Left cardiac atrium (tissue), 4 donors: ENCODE results near the gene KDM5B. TPM values are rescaled to one million over a fixed set of nuclear protein-coding genes. Genes with fewer than 3 reads are reported as not detected.
"Not testable (repeated sequence)": the region's sequence is repeated elsewhere in the genome, so short reads cannot be mapped to it uniquely, and the experiment has no call there.

ENCODE experiments used
- ATAC-seq, 2 donors: fragments of 200-7000 bp; cut with Tn5 transposase; one replicate each; pipeline ENCODE4 v1.9.1; 2020; ENCODE audit warnings: mild to moderate bottlenecking in 2 of 2, moderate library complexity in 2 of 2
- DNase-seq: peaks from one replicate; pipeline ENCODE4 v3.0.0-alpha.2; 2020
- intact Hi-C, 2 donors: fragments of 100-400 bp; cut with DNase I; formaldehyde crosslinking; loops; one replicate each; pipeline versions ENCODE4 v1.14.1 to v1.15.1; 2022 to 2023
- long read RNA-seq: library from polyadenylated mRNA; unstranded; transcript quantifications from one replicate; pipeline ENCODE4 v2.0.0, GENCODE V29; 2021
- total RNA-seq, 2 donors: library from RNA; stranded (reverse); fragmentation: NEBNext Ultra II Directional; extraction: Animal tissue kit (Norgen Biotek cat#: 25700); gene quantifications; one replicate each; pipeline ENCODE4 v1.2.1, GENCODE V29; 2021
- donor health status: DM: no; HTN: yes; CAD: no.
- donor health status: DM: no; HTN: yes; CAD: no; lungs with severe emphysema.
- donor health status: DM: yes; HTN: yes; CAD: no.
- donor health status: Dilated cardiomyopathy.

Gene KDM5B
- 10 to 100 TPM; 16.6 to 18.0 TPM for total RNA-seq
- long read RNA-seq, full-length matches to known transcripts = 2 of 12 reads
- long read RNA-seq, partial matches to known transcripts = 10 of 12 reads
- long read RNA-seq, other reads (novel, unspliced or antisense) = 0 of 12 reads

GRCh38 chr1:202807926-202808757, at the start of gene KDM5B:
Gene KDM5B (minus strand): TSS chr1:202808421. CDS start chr1:202808305, 116 bp downstream.
- peak; percentile 70 for DNase-seq
- intact Hi-C loops = no loop called here
- ATAC-seq = peak; percentile 32 to 45

GRCh38 chr1:202857136-202857610, 49.0 kb upstream of the KDM5B start:
- DNase-seq (no peak), ATAC-seq (no peak)
- intact Hi-C loops = no loop called here

GRCh38 chr1:202856014-202856413, 47.8 kb upstream of the KDM5B start:
- intact Hi-C loops = no loop called here
- ATAC-seq = no peak
- DNase-seq = no peak

- intact Hi-C loops = no loop called here
- DNase-seq = no peak
- no peak for ATAC-seq
Observed at GRCh38 chr1:202854787-202855186, 46.6 kb upstream of the KDM5B start.

GRCh38 chr1:202852163-202852904, 44.1 kb upstream of the KDM5B start:
- intact Hi-C loops = no loop called here
- ATAC-seq (peak; percentile 27 to 72), DNase-seq (no peak)

DNA sequence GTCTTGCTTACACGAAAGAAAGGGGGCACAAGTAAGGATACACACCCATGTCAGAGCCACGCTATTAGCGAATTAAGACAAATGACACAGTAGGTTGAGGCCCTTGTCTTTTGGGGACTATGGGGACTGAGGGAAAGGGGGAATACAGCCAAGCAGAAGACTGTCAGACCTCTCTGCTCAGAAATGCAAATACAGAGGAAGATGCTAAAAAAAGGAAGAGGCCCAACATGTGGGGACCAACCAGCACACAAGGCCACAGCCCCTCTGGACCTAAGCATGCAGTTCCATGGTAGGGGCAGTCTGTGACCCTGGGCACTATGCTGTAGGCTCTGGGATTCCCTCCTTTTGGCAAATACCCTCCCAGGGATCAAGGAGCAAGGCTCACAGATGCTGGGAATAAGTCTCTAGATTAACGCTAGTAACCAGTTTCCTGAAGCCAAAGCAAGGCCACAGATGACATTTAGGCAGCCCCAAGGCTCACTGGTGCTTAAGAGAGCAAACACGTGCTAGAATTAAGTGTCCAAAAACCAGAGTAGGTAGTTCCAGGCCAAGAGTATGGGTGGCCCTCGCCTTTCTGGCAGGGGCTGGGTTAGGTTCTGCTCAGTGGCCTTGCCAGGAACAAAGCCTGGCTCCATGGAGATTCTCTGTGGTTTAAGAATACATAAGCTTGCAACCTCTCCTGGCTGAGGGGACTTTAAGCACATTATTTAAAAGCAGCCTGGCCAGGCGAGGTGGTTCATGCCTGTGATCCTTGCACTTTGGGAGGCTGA, 42.6 kb upstream of the KDM5B start:
- intact Hi-C loops = no loop called here
- ATAC-seq = peak in 1 of 2 donors; percentile 47
- no peak for DNase-seq

DNA sequence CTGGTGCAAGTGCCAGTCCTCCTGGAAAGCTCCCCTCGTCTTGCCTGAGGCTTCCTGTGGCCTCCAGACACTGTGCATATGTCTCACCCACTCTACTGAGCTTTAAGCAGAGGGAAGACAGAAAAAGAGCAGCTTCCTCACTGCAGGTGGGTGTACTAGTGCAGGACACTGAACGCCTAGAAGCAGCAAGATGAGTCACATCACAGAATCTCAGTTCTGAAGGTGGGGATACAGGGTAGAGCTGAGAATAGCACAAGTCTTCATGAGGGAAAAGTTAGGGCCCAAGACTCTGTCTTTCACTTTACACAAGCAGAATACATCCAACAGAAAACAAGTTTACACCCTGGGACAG, 39.9 kb upstream of the KDM5B start:
- no peak for DNase-seq
- intact Hi-C loops = no loop called here
- ATAC-seq = no peak

DNA sequence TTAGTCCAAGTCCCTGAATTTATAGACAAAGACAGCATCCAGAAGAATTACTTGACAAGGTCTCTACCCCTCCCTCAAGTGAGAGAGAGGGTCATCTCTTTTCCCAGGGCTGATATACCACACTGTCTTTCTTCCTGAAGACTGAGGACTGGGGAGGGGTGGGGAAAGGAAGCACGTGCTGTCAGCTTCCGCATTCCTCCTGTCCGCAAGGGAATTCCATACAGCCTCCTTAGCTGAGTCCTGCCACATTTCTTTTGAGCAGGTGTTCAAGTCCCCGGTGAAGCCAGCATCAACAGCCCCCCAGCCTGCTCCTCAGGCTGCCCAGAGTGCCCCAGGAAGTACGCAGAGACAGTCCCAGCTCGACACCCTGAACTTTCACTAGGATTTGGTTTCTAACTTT, 36.7 kb upstream of the KDM5B start:
- intact Hi-C loops = no loop called here
- DNase-seq (no peak), ATAC-seq (no peak)

DNA sequence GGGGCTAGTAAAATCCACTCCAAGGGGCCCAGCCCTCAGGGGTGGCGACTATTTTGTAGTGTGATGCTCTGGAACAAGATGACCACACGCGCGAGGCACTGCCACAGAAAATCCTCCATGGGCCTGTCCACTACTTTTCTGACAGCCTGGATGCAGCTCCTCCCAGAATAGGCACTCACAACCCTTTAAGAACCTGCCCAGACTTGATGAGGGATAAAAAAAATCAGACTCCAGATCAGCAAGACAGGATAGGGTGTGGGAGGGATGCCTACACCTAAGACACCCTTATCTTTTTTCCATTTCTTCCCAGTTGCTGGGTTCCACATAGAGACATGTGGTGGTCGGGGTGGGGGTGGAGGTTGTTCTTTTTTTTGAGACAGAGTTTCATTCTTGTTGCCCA, 36.0 kb upstream of the KDM5B start:
- no peak for DNase-seq
- no peak for ATAC-seq
- intact Hi-C loops = no loop called here

DNA sequence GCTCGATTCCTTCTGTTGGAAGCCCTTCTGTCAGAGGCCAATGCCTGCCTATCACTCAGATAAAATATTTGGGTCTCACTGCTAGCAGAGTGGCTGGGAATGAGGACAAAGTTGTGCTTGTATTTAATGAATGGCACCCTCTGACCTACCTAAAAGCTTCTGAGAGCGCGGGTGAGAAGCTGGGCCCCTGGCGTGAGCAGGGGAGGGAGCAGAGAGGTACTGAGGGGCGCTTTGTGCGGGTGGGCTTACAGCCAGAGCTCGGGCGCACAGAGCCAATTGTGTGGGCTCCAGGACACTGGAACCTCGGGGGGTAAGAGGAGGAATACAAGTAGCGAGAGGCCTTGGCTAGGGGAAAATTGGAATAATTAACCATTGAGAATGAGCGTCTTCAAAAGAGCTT, 34.9 kb upstream of the KDM5B start:
- no peak for DNase-seq
- no peak for ATAC-seq
- intact Hi-C loops = no loop called here

DNA sequence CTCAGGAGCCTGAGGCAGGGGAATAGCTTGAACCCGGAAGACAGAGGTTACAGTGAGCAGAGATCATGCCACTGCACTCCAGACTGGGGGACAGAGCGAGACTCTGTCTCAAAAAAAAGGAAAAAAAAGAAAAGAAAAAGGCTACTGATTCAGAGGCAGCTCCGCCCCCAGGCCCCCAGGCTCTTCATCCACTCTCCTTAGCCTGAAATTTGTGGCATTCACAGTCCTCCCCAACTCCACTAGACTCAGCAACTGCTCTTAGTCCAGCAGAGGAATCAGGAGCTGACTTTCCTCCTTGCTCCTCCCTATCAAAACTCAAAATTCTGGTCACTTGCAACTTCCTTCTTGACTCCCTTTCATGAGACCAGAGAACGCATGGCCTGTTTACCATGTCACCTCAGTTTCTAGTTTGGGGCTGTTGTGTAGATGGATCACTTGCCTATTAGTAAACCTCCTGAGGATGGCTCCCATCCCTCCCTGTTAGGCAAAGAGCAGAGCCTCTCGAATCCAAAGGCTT, 29.6 kb upstream of the KDM5B start:
- ATAC-seq (no peak), DNase-seq (no peak)
- intact Hi-C loops = no loop called here

GRCh38 chr1:202836623-202837403, 28.6 kb upstream of the KDM5B start:
- ATAC-seq (no peak), DNase-seq (no peak)
- intact Hi-C loops = no loop called here

DNA sequence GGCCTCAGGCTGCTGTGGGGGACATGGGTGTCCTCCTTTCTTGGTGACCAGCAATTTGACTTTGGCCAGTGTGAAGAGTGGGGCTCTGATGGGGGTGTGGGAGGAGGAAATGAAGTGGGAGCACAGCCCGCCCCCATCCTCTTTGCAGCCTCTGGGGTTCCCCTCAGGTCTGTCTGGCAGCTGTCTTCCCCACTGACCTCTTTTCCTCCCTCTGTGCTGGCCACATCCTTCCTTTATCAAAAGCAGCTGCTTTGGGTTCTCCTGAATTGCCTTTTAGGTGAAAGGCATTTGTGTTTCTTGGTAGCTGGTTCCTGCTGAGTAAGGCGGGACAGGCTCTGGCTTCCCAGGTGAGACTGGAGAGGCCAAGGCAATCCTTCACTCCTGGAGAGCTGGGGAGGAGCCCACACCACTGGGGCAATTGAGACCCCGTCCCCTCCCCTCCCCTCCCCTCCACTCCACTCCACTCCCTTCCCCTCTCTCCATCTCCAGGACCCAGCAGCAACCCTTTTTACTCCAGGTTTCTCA, 27.4 kb upstream of the KDM5B start:
- ATAC-seq = no peak
- no peak for DNase-seq
- intact Hi-C loops = no loop called here

DNA sequence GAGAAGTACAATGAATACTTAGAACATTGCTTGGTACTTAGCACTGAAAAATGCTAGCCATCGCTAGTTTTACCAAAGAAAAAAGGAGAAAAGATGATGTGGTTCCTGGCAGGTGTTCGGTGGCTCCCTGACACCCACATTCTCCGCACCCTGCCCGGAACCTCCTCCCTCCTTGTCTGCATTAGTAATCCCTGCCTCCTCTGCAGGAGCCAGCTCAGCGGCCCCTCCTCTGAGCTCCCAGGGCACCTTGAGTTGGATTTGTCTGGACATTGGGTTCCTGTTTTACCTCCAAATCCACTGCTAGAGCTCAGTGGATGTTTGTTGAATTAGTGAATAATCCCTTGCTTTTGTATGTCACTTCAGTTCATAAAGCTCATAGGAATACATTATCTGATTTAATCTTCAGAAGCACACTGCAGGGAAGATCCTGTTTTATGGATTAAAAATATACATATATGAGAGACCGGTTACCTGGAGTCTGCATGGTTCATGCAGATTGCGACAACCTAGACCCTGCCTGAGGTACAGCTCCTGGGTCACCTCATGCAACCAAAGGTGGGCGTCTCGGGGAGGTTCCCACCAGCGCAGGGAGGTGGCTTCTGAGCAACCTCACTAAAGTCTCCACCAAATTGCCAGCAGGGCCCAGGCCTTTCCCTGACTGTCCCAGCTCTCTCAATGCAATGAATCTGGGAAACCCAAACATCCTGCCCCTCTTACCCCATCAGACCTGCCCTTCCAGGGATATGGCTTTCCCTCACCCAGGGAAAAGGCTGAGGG, 26.7 kb upstream of the KDM5B start:
- peak in 1 of 2 donors; percentile 65 for ATAC-seq
- no peak for DNase-seq
- intact Hi-C loops = no loop called here

- intact Hi-C loops = no loop called here
- no peak for ATAC-seq
- no peak for DNase-seq
Observed at GRCh38 chr1:202831906-202832305, 23.7 kb upstream of the KDM5B start.

GRCh38 chr1:202829223-202829622, 21.0 kb upstream of the KDM5B start:
- ATAC-seq, intact Hi-C loops, DNase-seq: not testable (repeated sequence)

DNA sequence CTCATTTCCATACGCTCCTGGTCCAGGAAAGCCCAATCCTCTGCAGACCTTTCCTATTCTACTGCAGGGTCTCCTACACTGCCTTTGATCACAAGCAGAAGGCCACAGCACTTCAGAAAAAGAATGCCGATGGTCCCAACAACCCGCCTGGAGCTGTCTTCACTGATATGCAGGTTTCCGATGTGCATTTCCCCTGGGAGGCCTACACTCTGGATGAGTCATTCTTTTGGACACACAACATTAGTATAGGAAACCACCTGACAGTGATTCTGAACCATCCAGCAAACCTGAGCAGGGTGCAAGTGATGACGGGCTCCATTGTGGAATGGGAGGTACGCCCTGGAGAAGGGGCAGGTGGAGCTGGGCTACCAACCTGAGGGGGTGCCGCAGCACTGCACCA, 17.5 kb upstream of the KDM5B start:
- DNase-seq (no peak), ATAC-seq (no peak)
- intact Hi-C loops = no loop called here

GRCh38 chr1:202821467-202821866, 13.2 kb upstream of the KDM5B start:
- ATAC-seq = peak in 1 of 2 donors; percentile 62
- intact Hi-C loops = no loop called here
- no peak for DNase-seq
